Ectodermal cell (in vitro differentiated cells): ENCODE measurements around the gene DRC1.

Source experiments
- H3K27ac ChIP-seq: 2 replicates; pipeline ENCODE4 v1.7.0; 2013; ENCODE audit warnings: mild to moderate bottlenecking, low read depth, low read length; ENCODE audit not compliant: insufficient read depth, poor library complexity, severe bottlenecking
- H3K27me3 ChIP-seq: 2 replicates; pipeline ENCODE4 v1.7.0; 2013; ENCODE audit warnings: mild to moderate bottlenecking, low read length; ENCODE audit not compliant: insufficient read depth, control insufficient read depth, poor library complexity, severe bottlenecking
- H3K36me3 ChIP-seq: one replicate; pipeline ENCODE4 v1.7.0; 2013; ENCODE audit warnings: low read length; ENCODE audit not compliant: control insufficient read depth, insufficient read depth
- H3K4me1 ChIP-seq: one replicate; pipeline ENCODE4 v1.7.0; 2013; ENCODE audit warnings: low read length; ENCODE audit not compliant: control insufficient read depth, insufficient read depth
- H3K4me3 ChIP-seq: 2 replicates; pipeline ENCODE4 v1.7.0; 2013; ENCODE audit warnings: low read depth, low read length, control low read depth; ENCODE audit not compliant: insufficient read depth
- H3K9me3 ChIP-seq: 2 replicates; pipeline ENCODE4 v1.7.0; 2013; ENCODE audit warnings: mild to moderate bottlenecking, low read length, moderate library complexity; ENCODE audit not compliant: control insufficient read depth
- WGBS, 2 experiments: methylation state at CpG; one replicate each; pipeline ENCODE4 v1.1.7; 2013; ENCODE audit warnings: missing lambda C conversion rate in 2 of 2; 5-methylcytosine and 5-hydroxymethylcytosine counted together

The DRC1 gene

DNA sequence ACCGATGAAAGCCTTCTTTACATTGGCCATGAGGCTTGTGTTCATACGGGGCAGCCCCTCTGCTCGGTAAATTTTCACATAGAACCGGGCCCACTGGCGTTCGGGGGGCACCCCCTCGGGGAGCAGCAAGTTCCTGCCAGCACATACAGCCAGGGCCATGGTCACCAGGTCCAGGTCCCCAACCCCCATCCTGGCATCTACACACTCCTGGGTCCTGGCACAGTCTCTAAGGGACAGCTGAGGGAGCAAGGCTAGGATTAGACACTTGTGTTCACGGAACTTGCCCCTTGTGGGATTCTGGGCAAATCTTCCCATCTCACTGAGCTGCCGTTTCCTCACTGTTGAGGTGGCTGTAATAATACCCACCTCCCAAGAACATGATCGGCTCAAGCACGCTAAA, 81.8 kb downstream of the DRC1 start:
- WGBS, 2 experiments: 94% methylated on average over 11 of the region's 11 CpGs
- peaks cover 3% of the 10 kb centered on the region for H3K4me1 ChIP-seq
- H3K27me3 ChIP-seq: no peaks in the 10 kb centered on the region
- H3K4me3 ChIP-seq: no peak overlapping the region
- no peaks in the 10 kb centered on the region for H3K36me3 ChIP-seq
- H3K9me3 ChIP-seq: no peaks in the 10 kb centered on the region
- no peak overlapping the region for H3K27ac ChIP-seq

DNA sequence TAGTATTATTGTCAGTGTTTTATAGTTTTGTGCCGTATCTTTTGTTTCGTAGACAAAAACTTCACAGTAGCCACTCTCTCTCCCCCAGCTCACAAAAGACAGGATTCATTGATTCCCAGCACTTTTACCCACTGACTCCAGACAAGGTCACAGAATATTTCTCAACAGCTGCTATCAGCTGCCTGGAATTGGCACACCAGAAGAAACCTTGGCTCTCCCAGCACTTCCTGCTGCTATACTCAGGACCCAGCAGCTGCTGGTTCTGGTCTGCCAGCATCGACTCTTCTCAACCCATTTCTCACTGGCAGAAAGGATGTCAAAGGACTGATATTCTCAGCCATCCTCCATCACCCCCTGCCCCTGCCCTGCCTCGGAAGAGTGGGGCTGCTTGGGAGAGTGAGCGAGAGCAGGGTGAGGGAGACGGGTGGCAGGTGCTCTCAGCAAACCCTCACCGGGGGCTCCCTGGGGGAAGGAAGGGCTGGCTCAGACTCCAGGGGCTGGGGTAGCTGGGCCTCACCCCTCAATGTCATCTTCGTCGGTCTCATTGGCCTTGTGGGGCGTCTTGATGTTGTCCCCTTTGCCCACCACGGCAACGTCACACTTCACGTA, 82.3 kb downstream of the DRC1 start:
- WGBS, 2 experiments: 95 to 96% methylated on average over 13 of the region's 13 CpGs
- no peaks in the 10 kb centered on the region for H3K36me3 ChIP-seq
- peaks cover 3% of the 10 kb centered on the region for H3K4me1 ChIP-seq
- no peaks in the 10 kb centered on the region for H3K27me3 ChIP-seq
- no peak overlapping the region for H3K4me3 ChIP-seq
- no peak overlapping the region for H3K27ac ChIP-seq
- no peaks in the 10 kb centered on the region for H3K9me3 ChIP-seq

DNA sequence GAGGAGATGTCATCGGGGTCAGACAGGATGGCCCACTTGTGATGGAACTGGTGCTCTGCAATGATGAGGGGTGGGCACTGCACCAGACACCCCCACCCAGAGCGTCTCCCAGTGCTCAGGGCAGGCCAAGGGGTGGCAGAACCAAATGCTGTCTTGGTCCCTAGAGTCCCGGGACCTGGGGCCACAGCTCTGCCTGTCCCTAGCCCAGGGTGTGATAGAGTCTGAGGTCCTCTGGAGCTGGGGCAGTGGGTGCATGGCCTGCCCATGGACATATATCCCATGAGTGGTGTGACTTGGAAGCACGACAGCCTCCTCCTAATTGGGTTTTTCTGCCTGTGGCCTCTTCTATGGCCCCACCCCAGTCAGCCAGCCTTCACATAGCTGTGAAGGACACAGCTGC, 82.9 kb downstream of the DRC1 start:
- no peaks in the 10 kb centered on the region for H3K27me3 ChIP-seq

DNA sequence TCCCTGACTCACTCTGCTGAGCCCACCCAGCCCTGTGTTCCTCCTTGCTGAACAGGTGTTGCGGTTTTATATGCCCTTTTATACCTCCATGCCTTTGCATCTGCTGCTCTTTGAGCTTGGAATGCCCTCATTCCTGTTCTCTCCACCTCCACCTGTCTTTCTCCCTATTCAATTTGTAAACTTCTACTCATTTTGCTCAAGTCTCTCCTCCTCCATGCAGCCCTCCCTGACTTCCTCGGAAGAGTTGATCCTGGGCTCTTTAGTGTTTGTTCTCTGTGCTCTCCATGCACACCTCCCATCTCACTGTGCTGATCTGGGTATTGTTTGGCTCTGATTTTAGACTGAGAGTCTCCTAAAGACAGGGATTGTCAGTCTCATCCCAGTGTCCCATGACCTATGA, 83.4 kb downstream of the DRC1 start:
- no peak overlapping the region for H3K4me3 ChIP-seq
- no peaks in the 10 kb centered on the region for H3K27me3 ChIP-seq
- H3K4me1 ChIP-seq: no peaks in the 10 kb centered on the region
- H3K36me3 ChIP-seq: no peaks in the 10 kb centered on the region
- no peak overlapping the region for H3K27ac ChIP-seq
- no peaks in the 10 kb centered on the region for H3K9me3 ChIP-seq
- 91 to 96% methylated on average over 2 of the region's 2 CpGs for WGBS, 2 experiments

More for the DNA sequence above, 82.9 kb downstream of the DRC1 start:
- no peak overlapping the region for H3K27ac ChIP-seq
- H3K4me3 ChIP-seq: no peak overlapping the region
- H3K9me3 ChIP-seq: no peaks in the 10 kb centered on the region
- H3K4me1 ChIP-seq: peaks cover under 1% of the 10 kb centered on the region
- H3K36me3 ChIP-seq: no peaks in the 10 kb centered on the region
- WGBS, 2 experiments: 91 to 92% methylated on average over 4 of the region's 4 CpGs

DNA sequence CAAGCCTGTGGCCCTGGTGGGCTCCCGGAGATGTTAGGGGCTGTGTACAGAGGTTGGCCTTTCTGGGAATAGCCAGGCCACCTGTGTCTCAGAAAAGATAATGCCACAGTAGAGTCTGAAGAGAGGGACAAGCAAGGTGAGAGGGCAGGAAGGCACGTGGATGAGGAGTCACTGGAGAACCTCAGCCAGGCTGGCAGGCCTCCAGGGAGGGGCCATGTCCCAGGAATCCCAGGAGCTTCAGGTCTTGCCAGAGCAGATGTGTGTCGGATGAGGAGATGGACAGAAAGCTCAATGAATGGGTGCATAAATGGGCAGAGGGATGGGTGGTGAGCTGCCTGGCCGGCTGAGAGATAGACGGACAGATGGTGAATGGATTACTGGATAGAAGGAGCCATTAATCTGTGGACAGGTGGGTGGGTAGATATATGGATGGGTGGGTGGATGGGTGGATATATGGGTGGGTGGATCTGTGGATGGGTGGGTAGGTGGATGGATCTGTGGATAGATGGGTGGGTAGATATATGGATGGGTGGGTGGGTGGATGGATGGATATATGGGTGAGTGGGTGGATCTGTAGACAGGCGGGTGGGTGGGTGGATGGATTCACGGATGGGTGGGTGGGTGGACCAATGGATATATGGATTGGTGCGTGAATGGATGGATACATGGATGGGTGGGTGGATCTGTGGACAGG, 84.2 kb downstream of the DRC1 start:
- Histone ChIP-seq H3K27ac (no peak overlapping the region), H3K4me1 (no peaks in the 10 kb centered on the region), H3K4me3 (no peak overlapping the region), H3K9me3 (no peaks in the 10 kb centered on the region), H3K36me3 (no peaks in the 10 kb centered on the region), H3K27me3 (no peaks in the 10 kb centered on the region)
- 93 to 94% methylated on average over 8 of the region's 8 CpGs for WGBS, 2 experiments

DNA sequence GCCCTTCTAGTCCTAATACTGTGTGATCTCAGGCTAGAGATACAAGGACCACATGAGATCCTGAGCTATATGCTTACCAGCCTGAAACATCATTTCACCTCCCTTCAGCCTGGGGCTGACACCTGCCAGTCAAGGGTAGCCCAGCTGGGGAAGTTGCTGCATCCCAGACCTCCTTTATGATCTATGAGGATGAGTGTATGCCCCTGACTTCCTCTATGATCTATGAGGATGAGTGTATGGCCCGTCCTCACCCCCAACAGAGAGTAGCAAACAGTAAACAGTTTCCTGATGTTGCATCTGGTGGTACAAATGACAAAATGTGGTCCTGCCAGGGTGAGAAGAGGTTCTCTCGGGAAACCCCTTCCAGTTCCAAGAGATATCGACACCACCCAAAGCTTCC, 85.1 kb downstream of the DRC1 start:
- 88 to 95% methylated on average over 3 of the region's 3 CpGs for WGBS, 2 experiments
- Histone ChIP-seq H3K27me3 (no peaks in the 10 kb centered on the region), H3K27ac (no peak overlapping the region), H3K9me3 (no peaks in the 10 kb centered on the region), H3K4me3 (no peak overlapping the region), H3K36me3 (no peaks in the 10 kb centered on the region), H3K4me1 (no peaks in the 10 kb centered on the region)

DNA sequence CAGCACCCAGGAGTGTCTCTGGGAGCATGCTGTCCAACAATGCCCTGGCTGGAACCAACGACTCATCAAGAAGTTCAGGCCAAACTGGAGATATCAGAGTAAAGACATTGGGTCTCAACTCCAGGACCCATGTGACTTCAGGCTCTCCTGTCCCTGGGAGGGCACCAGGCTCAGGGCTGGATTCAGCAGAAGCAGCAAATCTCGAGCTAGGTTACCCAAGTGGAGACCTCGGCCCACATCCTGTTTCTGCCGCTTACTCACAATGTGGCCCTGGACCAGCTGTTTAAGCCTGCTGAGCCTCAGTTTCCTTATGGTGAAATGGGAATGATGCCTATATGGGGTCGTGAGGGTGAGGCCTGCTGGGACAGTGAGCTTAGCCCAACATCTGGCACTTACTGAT, 85.5 kb downstream of the DRC1 start:
- no peak overlapping the region for H3K27ac ChIP-seq
- H3K27me3 ChIP-seq: no peaks in the 10 kb centered on the region
- WGBS, 2 experiments: 92 to 95% methylated on average over 5 of the region's 5 CpGs
- no peaks in the 10 kb centered on the region for H3K9me3 ChIP-seq
- H3K36me3 ChIP-seq: no peaks in the 10 kb centered on the region
- no peak overlapping the region for H3K4me3 ChIP-seq
- H3K4me1 ChIP-seq: no peaks in the 10 kb centered on the region

DNA sequence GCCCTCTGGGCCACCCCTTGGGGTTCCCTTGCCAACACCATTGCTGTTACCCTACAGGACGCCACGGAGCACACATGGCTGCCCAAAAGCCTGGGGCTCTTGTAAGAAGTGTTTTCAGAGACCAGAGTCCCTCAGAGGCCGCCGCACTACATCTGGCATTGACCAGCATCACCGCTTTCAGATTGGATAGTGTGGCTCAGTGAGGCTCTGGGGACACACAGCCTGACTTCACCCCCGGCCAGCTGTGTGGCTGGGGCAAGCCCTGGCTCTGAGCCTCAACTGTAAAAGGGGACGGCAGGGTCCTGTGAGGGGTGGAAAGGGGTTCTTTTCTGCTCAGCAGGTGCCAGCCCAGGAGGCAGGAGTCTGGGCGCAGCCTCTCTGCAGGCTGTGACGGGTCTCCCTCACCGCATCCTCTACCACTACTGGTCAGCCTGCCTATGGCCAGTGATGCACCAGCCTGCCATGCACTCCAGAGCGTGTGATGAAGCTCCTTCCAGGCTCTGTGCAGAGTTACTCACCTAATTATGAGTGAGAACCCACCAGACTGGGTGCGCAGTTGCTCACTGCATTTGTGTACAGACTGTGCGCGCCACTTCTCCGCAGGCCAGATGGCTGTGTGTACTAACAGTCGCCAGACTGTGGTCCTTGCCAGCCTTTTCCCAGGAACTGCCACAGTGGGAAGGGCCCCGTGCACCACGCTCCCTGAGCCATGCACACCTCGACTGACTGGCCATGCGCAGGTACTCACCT, 86.9 kb downstream of the DRC1 start:
- no peak overlapping the region for H3K27ac ChIP-seq
- 93 to 94% methylated on average over 20 of the region's 20 CpGs for WGBS, 2 experiments
- H3K36me3 ChIP-seq: no peaks in the 10 kb centered on the region
- H3K4me3 ChIP-seq: no peak overlapping the region
- H3K4me1 ChIP-seq: no peaks in the 10 kb centered on the region
- H3K9me3 ChIP-seq: no peaks in the 10 kb centered on the region
- H3K27me3 ChIP-seq: no peaks in the 10 kb centered on the region

DNA sequence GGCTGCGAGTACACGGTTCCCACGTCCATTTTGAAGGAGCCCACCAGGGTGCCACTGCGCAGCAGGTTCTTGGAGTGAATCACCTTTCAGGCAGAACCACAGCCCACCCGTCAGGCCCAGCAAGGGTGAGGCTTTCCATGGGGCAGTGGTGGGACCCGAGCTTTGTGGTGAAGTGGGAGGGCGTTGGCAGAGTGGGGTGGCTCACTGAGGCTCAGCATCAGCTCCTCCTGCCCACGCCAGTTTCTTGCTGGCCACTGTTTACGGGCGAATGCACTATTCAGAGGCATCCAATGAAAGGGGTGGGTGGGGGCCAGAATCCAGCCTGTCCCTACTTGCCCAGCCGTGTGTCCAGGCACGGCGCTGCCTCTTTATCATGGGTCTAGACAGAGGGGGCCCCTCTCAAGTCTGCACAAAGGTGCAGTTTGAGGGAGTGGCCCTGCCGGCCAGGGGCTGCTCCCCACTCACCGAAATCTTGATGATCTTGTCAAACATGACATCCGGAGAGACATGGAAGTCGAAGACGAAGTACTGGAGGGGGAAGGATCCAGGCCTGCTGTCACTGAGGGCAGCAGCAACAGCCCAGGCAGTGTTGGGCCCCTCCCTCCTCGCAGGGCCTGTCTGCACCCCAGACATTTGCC, 87.6 kb downstream of the DRC1 start:
- H3K27me3 ChIP-seq: no peaks in the 10 kb centered on the region
- H3K9me3 ChIP-seq: no peaks in the 10 kb centered on the region
- H3K36me3 ChIP-seq: no peaks in the 10 kb centered on the region
- no peak overlapping the region for H3K4me3 ChIP-seq
- no peak overlapping the region for H3K27ac ChIP-seq
- no peaks in the 10 kb centered on the region for H3K4me1 ChIP-seq
- WGBS, 2 experiments: 94% methylated on average over 19 of the region's 19 CpGs

DNA sequence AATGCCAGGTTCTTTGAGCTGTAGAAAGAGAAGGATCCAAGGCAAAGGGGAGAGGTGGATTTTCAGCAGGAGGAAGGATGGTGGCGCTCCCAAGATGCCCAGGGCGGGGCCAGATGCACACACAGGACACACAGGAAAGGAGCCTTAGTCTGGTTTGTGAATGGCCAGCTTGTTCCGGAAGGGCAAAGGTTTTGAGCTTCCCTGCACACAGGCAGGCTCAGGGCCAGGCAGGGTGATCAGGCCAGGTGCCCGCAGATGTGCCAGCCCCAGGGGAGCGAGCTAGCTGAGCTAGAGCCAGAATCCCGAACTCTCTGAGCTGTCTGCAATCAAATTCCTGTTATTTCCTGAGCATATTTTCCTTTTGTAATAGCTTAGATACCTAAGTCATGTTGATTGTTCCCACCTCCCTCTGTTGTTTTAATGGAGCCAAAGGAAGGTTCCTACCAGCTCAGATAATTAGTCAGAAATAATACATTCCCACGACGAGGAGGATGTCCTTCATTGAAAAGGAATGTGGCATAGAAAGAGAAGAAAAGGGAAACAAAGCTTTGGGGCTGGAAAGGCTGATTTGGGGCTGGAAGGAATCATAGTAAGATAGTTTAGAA, 89.9 kb downstream of the DRC1 start:
- H3K4me3 ChIP-seq: no peak overlapping the region
- no peaks in the 10 kb centered on the region for H3K9me3 ChIP-seq
- WGBS, 2 experiments: 86 to 91% methylated on average over 8 of the region's 8 CpGs
- H3K27me3 ChIP-seq: no peaks in the 10 kb centered on the region
- H3K27ac ChIP-seq: no peak overlapping the region
- no peaks in the 10 kb centered on the region for H3K4me1 ChIP-seq
- no peaks in the 10 kb centered on the region for H3K36me3 ChIP-seq
